Bronchus fibroblast of lung (primary cell): Measurements from ENCODE around the gene PCAT7. TPM values are rescaled to one million over a fixed set of nuclear protein-coding genes. Genes with fewer than 3 reads are reported as not detected.

Source experiments
- total RNA-seq: library from RNA; depleted of rRNA; stranded (reverse); fragments of >200 nt; gene quantifications from 2 replicates; pipeline ENCODE4 v1.2.3, GENCODE V29; 2015

Gene PCAT7
- not detected in 2 replicates for total RNA-seq

GRCh38 chr9:94554439-94555331 is at the start of gene PCAT7:
Gene PCAT7, plus strand, starts transcription at chr9:94555083.

GRCh38 chr9:94593459-94594345 is 38.8 kb downstream of the PCAT7 start, which contains the start of gene FBP2:
Gene FBP2, minus strand, starts transcription at chr9:94593824. Its CDS starts 98 bp downstream, at chr9:94593726.

Other genes with a start within 250 kb of the PCAT7 start
- gene NUTM2F, start 226.4 kb upstream of the PCAT7 start, total RNA-seq = not detected in 2 replicates
- not detected in 2 replicates for gene FBP2, start 38.7 kb downstream of the PCAT7 start, total RNA-seq
- gene FBP1, start 84.4 kb downstream of the PCAT7 start, total RNA-seq = not detected in 2 replicates
- 11.6 and 19.3 TPM in 2 replicates for gene AOPEP, start 171.6 kb downstream of the PCAT7 start, total RNA-seq